GM19328 (cell line): Measurements from ENCODE around the gene ACSL1.
A peak's percentile ranks its signal among the peaks of the same experiment; 100 is the strongest.

ENCODE experiments used
- ATAC-seq: cut with Tn5 transposase; IDR thresholded peaks from one replicate; pipeline ENCODE4 v1.9.1; 2021; ENCODE audit warnings: mild to moderate bottlenecking, moderate library complexity; ENCODE audit not compliant: unreplicated experiment

The ACSL1 gene

DNA sequence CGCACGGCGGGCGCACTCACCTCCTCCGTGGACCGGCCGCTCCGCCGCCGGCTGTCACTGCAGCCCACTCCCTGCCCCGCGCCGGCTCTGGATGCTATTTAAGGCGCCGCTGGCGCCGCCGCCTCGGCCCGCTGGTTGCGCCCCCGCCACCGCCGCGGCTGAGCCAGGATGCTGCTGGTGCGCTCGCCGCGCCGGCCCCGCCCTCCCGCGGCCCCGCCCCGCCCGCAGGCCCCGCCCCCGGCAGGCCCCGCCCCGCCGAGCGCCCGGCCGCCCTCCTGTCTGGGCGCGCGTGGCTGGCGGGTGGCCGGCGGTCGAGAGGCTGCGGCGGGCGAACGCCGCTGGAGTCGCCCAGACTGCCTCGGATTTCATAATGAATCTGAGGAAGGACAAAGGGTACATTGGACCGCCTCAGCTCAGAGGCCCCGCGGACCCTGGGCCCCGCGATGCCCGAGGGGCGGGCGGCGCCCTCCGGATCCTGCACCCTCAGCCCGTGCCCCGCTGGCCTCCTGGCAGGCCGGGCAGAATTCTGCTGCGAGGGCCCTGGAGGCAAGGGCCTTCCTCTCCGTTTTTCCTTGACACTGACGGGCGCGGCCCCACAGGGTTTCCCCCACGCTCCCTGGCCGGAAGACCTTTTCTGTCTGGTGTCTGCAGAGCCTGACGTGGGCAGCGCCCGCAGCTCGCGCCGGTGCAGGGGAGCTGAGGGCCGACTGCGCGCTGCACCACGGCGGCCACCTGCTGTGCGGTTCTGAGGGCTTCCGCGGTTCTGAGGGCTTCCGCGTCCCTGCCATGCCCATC lies at the start of gene ACSL1:
TSS of gene ACSL1 (minus strand) at position 73 of the 795 bp plus-strand sequence. CDS start 22,454 bp downstream, outside the sequence.
- peak; percentile 70 for ATAC-seq

DNA sequence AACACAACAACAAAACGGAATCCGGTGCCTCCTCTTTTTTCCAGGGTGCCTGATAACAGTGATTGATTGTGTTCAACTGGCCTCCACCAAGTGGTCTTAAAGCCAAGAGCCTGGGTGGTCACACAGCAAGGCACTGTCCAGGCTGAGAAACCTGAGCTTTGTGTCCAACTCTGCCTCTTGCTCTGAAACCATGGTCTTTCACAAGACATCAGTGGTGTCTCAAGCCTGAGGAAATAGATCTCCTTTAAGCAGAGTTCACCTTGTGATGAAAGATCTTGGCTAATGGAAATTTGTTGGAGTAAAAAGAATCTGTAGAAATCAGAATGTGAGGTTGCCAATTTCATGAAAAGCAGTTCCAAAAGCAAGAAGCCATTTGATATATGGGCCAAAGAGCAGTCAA lies 47.3 kb upstream of the ACSL1 start:
- no peak for ATAC-seq

DNA sequence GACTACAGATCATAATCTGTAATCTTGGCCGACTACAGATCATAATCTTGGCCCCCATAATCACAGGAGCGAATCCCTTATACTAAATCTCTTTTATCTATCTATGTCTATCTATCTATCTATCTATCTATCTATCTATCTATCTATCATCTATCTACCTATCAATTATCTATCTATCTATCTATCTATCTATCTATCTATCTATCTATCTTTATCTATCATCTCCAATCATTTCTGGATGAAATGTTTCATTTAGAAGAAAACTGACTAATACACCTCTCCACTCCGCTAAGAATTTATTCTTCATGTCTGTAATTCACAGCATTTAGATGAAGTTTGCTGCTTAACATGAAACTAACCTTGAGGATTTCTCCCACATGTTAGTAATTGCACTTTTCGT lies 45.0 kb upstream of the ACSL1 start:
- ATAC-seq = no peak

- no peak for ATAC-seq
Measured at GRCh38 chr4:184868623-184869022, 42.9 kb upstream of the ACSL1 start.

GRCh38 chr4:184863916-184864315 lies 38.1 kb upstream of the ACSL1 start:
- no peak for ATAC-seq

DNA sequence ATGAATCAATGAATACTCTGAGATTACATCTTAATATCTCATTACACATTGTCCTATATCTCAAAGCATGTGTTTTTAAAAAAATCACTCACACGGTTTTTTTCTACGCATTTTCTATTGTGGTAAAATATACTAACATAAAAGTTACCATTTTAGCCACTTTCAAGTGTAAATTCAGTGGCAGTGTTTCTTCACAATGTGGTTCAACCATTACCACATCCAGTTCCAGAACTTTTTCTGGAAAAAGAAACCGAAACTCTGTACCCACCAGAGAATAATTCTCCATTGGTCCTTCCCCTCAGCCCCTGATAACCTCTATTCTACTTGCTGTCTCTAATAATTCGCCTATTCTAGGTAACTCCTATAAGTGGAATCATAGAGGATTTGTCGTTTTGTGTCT lies 35.3 kb upstream of the ACSL1 start:
- no peak for ATAC-seq

- ATAC-seq = no peak
Measured at GRCh38 chr4:184860018-184860779, 34.4 kb upstream of the ACSL1 start.

GRCh38 chr4:184857441-184858121 lies 31.8 kb upstream of the ACSL1 start:
- ATAC-seq = no peak

DNA sequence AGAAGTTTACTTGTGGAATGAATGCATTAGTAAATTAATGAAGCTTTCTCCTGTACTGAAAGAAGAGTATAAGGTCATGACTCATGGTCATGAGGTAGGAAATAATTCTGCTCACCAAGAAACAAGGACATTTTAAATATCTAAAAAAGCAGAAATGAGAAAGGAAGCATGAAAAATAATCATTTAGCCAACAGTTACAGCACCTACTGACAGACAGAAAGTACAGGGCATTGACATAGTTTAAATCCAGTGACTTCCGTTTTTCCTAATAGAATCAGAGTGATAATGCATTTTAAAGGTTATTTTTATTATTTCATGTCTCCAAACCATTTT lies 30.5 kb upstream of the ACSL1 start:
- no peak for ATAC-seq

DNA sequence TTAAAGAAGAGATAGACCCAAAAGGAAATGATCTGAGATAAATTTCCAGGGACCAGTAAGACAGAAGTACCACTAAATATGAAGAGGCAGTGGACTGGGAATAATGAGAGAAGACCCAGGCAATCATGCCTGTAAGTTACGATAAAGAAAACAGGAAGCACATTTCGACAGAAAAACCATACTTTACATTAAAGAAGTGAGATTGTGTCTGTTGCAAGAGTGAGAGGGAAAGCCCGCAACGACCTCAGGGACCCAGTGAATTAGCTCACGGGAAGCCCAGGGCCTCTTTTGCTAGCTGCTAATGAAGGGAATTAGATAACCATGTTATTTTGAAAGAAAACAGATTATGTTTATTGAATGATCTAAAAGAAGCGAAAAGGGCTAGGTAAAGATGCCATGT lies 28.9 kb upstream of the ACSL1 start:
- no peak for ATAC-seq

- ATAC-seq = no peak
Measured at GRCh38 chr4:184853436-184853835, 27.7 kb upstream of the ACSL1 start.

GRCh38 chr4:184851886-184852285 lies 26.1 kb upstream of the ACSL1 start:
- ATAC-seq = no peak

GRCh38 chr4:184851200-184851541 lies 25.4 kb upstream of the ACSL1 start:
- peak; percentile 73 for ATAC-seq

DNA sequence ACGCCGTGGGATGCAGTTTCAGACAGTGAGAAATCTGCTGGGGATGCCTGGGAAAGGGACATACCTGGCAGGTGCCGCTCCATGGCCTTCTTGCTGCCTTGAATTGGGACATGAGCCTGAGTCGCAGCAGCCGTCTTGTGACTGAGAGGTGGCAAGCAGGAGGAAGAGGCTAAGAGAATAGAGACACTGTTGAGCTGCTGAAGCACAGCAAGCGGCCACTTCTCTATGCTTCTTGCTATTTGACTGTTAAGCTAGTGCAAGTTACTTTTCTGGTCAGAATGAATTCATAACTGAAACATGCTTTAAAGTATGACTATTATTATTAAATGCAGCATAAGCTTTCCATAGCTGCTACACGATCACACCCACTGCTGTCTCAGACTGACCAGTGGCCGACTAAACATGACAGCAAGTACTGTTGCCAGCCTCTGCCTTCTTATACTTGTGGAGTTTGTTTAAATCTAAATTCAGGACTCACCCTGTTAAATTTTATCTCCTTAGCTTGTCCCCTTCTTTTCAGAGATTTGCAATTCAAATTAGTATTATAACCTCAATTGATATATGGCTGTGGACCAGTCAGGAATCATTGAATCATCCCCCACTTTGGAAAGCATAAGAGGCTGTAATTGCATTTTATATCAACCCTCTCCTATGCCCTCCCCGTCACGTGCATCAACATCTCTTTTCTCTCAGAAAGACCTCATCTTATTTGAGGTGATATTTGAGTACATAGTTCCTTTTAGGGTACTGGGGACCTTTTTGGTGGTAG lies 24.8 kb upstream of the ACSL1 start:
- peak; percentile 32 for ATAC-seq

- ATAC-seq = no peak
Measured at GRCh38 chr4:184850018-184850417, 24.2 kb upstream of the ACSL1 start.

GRCh38 chr4:184849185-184849584 lies 23.4 kb upstream of the ACSL1 start:
- no peak for ATAC-seq

- ATAC-seq = no peak
Measured at GRCh38 chr4:184848510-184848909, 22.7 kb upstream of the ACSL1 start.

DNA sequence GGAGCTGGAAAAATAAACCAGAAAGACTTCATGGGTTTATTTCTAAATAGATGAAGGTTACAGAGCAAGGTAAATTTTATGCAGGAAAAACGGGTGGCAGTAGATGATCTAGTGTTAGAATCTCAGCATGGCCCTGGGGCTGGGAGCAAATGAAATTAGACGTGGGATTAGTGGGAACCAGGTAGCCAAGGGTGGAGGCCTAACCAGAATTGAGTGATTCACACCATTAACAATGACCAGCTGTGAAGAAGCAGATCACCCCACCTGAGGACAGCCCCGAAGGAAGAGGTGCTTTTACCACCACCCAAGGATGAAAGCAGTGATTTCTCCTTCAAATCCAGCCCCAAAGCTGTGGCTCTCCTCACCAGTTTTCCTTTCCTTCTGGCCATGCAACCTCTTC lies 20.8 kb upstream of the ACSL1 start:
- ATAC-seq = no peak

DNA sequence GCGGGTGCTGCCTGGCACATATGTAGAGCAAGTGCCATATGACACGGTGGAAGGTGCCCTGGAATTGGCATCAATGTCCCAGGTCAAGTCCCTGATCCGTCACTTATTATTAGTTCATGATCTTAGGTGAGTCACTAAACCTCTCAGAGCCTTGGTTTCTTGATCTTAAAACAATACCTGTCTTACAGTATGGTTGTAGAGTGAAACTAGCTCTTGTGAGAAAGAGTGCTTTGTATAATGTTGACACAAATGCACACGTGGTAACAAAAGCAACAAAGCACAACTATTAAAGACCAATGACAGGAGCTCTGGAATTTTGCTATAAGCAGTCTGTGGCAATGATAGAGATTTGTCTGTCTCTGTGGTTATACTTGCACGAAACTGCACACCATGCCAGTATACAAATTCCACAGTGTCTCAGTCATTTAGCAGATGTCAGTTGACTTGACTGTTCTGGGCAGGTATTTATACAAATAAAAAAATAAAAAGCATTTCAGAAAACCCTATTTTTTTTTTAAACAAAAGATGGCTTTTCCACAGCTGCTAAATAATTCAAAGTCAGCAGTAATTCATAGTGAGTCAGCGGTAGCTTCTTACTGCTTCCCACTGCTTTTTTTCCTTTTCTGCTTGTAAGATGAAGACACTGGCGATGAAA lies 19.7 kb upstream of the ACSL1 start:
- no peak for ATAC-seq

- ATAC-seq = no peak
Measured at GRCh38 chr4:184844742-184845141, 19.0 kb upstream of the ACSL1 start.
